GM08714 (cell line): Measurements from ENCODE around the gene NEURL1.

Experiments used
- H3K4me3 ChIP-seq: fragments of 200-500 bp; sonication (Bioruptor generic); 2 replicates; pipeline ENCODE4 v1.5.1; 2014; ENCODE audit warnings: mild to moderate bottlenecking, low read length, inconsistent platforms
- ZNF274 ChIP-seq: IDR thresholded peaks from 2 replicates; pipeline ENCODE4 v1.6.1; 2012; ENCODE audit warnings: mild to moderate bottlenecking, low read depth, low read length

Gene NEURL1

GRCh38 chr10:103617602-103618385 lies 124.3 kb downstream of the NEURL1 start:
- no peak overlapping the region for H3K4me3 ChIP-seq
- TF ChIP-seq ZNF274, result no peak

DNA sequence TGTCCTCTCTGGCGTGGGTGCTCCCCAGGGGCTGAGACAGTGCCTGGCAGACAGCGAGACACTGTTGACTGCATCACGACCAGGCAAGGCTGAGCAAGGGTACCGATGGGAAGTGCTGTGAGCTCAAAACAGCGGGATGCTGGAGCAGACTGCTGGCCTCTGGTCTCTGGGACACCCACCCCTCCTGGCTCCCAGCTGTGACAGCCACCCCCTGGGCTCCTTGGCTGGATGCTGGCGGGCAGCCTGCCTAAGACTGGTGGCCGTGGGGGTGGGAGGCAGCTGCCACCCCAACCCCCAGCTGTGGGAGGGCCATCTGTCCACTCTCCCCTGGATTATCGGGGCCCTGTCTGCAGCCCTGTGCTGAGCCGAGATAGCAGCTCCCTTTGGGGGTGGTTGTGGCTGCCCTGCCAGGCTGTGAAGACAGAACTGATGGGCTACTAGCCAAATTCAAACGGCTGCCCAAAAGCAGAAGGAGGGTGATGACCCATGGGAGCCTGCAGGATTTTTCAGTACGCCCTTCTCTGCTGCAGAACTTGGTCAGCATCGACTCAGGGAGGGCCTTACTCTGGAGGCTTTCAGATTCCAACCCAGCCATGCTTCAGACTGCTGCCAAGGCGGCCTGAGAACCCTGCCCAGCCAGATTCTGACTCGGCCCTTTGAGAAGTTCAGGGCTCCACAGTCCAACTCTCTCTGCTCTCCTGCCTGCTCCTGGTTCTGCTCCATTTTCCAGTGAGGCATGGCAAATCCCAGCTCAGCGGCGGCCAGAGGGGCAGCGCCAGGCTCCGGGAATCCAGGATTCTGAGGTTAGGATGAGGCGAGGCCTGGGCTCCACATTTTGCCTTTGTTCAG lies 125.3 kb downstream of the NEURL1 start:
- H3K4me3 ChIP-seq, result no peak overlapping the region
- no peak for TF ChIP-seq ZNF274

DNA sequence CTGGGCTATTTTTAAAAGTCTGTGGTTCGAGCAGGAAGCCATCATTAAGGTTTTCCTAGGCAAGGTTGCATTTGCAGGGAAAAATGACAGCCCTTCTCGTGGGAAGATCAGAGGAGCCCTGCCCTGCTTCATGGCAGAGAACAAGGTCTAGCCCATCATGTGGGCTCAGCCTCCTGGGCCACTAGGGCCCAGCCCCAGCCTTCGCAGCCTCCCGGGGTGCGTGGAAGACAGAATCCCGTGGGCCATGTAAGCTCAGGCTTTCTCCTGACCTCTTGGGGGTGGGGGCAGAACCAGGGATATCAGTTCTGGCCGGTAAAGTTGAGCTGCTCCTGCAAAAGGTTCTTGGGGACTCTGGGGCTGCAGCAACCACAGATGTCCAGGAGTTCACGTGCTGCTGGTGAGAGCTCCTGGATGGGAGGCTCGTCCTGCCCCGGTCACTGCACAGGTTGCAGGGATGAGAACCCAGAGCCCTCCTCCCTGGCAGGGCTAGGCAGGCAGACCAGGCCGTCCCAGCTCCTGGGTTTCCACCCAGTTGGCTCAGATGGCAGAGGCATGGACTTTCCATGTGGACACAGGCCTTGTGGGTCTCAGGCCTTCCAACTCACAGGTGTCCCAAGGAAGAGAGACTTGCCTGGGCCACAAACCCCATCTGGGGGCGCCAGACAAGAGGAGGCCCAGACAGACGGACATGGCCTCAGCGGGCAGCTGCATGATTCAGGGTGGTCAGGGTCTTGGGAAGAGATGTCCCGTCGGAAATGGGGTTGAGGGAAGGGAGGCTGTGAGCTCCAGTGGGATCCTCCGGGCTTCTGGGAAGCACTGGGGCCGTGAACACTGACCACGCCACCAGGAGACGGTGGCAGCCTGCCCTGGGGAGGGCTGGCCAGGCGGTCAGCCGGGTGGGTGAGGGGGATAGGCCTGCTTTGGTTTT lies 126.2 kb downstream of the NEURL1 start:
- no peak overlapping the region for H3K4me3 ChIP-seq
- no peak for TF ChIP-seq ZNF274

GRCh38 chr10:103620352-103620740 lies 126.8 kb downstream of the NEURL1 start:
- TF ChIP-seq ZNF274, result no peak
- no peak overlapping the region for H3K4me3 ChIP-seq

DNA sequence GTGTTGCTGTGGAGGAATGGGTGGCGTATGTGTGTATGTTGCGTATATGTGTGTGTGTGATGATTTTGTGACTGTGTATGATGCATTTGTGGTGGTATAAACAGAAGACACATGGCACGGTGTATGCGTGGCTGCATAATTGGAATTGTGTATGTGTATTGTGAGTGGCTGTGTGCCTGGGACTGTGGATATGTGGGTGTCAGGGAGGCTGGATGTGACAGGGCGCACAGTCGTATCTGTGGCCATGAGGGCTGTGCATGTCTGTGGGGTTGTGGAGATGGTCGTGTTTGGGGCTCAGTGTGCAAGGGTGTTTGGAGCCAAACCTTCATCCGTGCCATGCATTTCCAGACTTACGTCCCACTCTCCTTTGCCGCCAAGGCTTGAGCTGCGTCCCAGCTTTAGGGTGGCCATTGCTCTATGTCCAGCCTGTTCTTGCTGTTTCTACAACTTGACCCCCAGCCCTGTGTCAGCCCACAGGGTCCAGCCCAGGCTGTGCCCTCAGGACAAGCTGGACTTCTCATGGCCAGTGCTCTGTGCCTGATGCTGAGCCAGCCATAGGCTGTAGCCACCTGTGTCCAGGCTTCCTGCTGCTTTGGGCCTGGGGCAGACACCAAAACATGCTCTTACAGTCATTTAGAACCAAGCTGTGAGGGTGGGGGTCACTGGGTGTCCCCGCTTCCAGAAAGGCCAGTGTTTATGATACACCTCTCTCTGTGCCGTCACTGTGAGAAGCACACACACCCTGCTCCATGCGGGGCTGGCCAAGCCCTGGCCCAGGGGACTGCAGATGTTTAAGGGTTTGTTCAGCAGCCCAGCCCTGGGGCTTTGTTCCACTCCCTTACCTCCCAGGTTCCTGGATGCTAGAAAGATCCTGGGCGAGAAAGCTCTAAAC lies 127.6 kb downstream of the NEURL1 start:
- H3K4me3 ChIP-seq, result no peak overlapping the region
- no peak for TF ChIP-seq ZNF274

DNA sequence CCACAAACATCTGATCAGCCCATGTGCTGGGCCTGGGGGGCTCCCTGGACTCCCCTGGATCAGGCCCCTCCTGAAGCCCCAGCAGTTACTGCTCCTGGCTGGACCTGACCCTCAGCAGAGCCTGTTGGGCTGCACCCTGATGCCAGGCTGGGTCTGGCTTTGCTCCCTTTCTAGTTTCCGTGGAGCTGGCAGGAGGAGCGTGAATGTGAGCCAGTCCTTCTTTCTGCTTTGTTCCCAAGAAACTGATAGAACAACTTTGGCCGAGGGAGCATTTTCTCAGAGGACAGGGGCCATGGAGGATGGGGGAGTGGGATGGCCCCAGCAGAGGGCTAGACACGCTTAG lies 128.2 kb downstream of the NEURL1 start:
- TF ChIP-seq ZNF274, result no peak
- no peak overlapping the region for H3K4me3 ChIP-seq

DNA sequence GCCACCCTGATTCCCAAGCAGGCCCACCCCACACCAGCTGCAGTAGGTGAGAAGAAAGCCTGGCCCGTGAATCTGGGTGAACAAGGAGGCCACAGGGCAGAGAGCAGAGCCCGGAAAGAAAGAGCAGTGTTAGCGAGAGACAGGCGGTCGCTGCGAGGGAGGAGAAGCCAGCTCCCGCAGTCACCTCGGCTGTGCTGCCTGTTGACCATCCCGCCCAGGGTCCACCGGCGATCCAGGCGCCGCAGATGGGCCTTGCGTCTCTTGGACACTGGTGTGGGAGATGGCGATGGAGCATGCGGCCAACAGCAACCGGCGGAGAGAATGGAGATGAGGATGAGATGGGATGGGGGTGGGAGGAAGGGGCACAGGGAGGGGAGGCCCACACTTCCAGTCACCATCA lies 128.8 kb downstream of the NEURL1 start:
- TF ChIP-seq ZNF274, result no peak
- no peak overlapping the region for H3K4me3 ChIP-seq

DNA sequence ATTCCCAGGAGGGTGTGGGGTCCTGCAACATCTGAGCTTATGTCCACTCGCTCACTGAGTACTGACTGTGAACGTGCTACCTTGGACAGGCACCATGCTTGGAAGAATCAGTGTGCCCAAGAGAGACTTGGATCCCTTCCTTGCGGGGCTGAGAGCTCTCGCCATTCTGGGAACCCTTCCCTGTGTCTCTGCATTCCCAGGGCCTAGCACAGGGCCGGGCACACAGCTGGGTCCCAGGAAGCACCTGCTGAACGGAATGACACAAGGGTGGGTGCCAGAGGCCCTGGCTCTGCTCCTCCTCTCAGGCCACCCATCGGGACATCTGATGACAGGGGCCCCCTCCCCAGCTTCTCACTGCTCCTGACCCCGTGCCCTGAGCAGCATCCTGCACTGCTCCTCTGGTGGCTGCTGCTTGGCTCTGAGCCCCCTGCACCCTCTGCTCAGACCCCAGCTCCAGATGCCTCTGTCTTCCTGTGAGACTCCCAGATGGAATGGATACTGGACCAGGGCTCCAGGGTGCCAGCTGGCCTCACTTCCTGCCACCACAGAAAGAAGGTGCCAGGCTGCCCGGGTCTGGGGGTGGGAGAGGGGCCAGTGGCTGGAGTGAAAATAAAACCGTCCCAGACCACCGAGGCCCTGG lies 129.6 kb downstream of the NEURL1 start:
- TF ChIP-seq ZNF274, result no peak
- H3K4me3 ChIP-seq, result no peak overlapping the region

DNA sequence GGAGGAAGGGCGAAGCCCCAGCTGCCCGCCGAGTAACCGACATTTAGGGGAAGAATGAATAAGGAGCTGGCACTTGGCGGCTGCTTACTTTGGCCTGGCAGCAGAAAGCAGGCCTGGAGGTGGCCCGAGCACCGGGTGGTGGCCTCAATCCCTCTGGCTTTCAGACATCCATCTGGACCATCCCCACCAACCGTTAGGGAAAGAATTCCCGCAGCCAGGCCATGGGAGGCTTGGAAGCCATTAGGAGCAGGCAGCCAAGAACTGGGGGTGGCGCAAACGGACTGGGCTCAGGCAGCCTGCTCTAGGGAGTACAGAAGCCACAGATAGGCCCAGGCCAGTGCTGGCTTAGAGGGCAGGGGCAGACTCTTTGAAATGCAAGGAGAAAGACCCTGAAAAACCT lies 132.7 kb downstream of the NEURL1 start:
- H3K4me3 ChIP-seq, result no peak overlapping the region
- TF ChIP-seq ZNF274, result no peak

- H3K4me3 ChIP-seq, result no peak overlapping the region
- no peak for TF ChIP-seq ZNF274
Observed at GRCh38 chr10:103627111-103627892, 133.8 kb downstream of the NEURL1 start.

DNA sequence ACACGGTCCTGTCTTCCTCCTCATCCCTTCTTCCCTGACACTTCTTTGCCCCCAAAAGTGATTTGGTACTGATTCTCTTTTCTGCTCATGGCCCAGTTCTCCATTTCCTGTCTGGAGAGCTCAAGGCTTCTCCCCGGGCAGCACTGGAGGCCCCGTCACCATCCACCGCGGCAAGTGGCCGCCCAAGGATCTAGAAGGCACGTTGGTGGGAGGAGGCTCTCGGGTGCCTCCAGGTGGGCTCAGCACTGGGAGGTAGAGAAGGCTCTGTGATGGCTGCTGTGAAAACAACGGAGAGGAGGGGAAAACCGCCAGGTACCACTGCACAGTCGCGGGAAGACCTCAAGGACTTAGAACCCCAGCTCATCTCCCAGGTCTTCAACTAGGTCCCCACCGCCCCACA lies 134.4 kb downstream of the NEURL1 start:
- TF ChIP-seq ZNF274, result no peak
- H3K4me3 ChIP-seq, result no peak overlapping the region

DNA sequence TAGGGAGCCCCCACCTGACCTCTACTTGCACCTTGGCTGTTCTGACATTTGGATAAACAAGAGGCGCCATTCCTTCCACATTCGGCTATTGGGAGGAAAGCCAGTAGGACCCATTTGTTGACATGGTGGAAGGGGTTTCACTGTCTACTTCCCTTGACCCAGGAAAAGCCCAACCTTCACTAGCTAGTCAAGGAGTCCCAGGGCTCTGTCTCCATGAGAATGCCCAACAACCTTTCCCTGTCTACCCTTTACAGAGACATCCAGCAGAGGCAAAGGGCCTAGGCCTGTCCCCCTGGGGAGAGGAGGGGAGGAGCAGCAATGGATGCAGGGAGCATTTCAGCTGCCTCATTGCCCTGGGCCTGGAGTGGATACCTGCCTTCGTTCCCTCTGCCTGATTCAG lies 136.1 kb downstream of the NEURL1 start:
- H3K4me3 ChIP-seq, result no peak overlapping the region
- no peak for TF ChIP-seq ZNF274

DNA sequence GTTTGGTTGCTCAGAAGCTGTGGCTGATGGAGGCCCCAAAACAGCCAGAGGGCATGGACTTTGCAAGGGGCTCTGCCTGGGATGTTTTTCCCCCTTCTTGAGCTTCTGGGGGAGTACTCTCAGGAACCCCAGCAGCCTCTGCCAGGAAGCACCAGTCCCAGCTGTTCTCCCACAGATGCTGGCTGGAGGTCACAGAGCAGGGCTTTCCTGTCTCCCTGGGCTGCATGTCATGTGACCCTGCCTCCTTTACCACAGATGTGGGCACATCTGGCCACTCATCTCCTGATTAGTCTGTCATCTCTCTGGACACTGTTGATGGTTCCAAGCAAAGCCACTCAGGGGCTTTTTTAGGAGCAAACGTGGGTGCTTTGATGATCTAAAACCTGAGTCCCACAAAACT lies 136.7 kb downstream of the NEURL1 start:
- TF ChIP-seq ZNF274, result no peak
- no peak overlapping the region for H3K4me3 ChIP-seq
